Natural killer cell (primary cell): ENCODE data around the gene RPUSD4. TPM values are rescaled to one million over a fixed set of nuclear protein-coding genes. Genes with fewer than 3 reads are reported as not detected.

Experiments used
- ATAC-seq, 3 donors: fragments of 150-1000 bp in 2 of 3; fragments of 200-7000 bp in 1 of 3; cut with Tn5 transposase; 1 replicate in 1 of 3; 2 replicates in 2 of 3; pipeline ENCODE4 v1.10.0; 2021; ENCODE audit warnings: mild to moderate bottlenecking in 2 of 3, moderate library complexity in 2 of 3
- DNase-seq, 2 donors: peaks; one replicate each; pipeline versions ENCODE4 v3.0.0 to v3.0.0-alpha.2; 2013 to 2021; ENCODE audit warnings: mixed read lengths in 1 of 2
- H3K27ac ChIP-seq: one replicate; pipeline ENCODE4 v1.5.1; 2013; ENCODE audit warnings: mild to moderate bottlenecking, low read length
- H3K27me3 ChIP-seq: one replicate; pipeline ENCODE4 v1.6.1; 2013; ENCODE audit warnings: low read length; ENCODE audit not compliant: control insufficient read depth, insufficient read depth
- H3K36me3 ChIP-seq: one replicate; pipeline ENCODE4 v1.6.1; 2013; ENCODE audit warnings: low read length; ENCODE audit not compliant: control insufficient read depth, insufficient read depth
- H3K4me1 ChIP-seq: one replicate; pipeline ENCODE4 v1.6.1; 2013; ENCODE audit warnings: low read length; ENCODE audit not compliant: control insufficient read depth, insufficient read depth
- H3K4me3 ChIP-seq: one replicate; pipeline ENCODE4 v1.5.1; 2013; ENCODE audit warnings: low read length
- H3K9me3 ChIP-seq: one replicate; pipeline ENCODE4 v1.6.1; 2013; ENCODE audit warnings: low read length; ENCODE audit not compliant: control insufficient read depth, insufficient read depth
- H3K27ac Mint-ChIP-seq, 2 donors: one replicate each; pipeline ENCODE4 v1.8.0; 2022; ENCODE audit warnings: mild to moderate bottlenecking in 2 of 2, mixed read lengths in 2 of 2, moderate library complexity in 1 of 2
- H3K27me3 Mint-ChIP-seq, 2 donors: one replicate each; pipeline ENCODE4 v1.8.0; 2022; ENCODE audit warnings: low read depth in 2 of 2, mixed read lengths in 2 of 2
- H3K36me3 Mint-ChIP-seq: one replicate; pipeline ENCODE4 v1.8.0; 2022; ENCODE audit warnings: mixed read lengths
- H3K4me1 Mint-ChIP-seq, 2 donors: one replicate each; pipeline ENCODE4 v1.8.0; 2022; ENCODE audit warnings: mixed read lengths in 2 of 2
- H3K4me3 Mint-ChIP-seq: one replicate; pipeline ENCODE4 v1.8.0; 2022; ENCODE audit warnings: mild to moderate bottlenecking, moderate library complexity, mixed read lengths
- H3K9me3 Mint-ChIP-seq, 2 donors: one replicate each; pipeline ENCODE4 v1.8.0; 2022; ENCODE audit warnings: mixed read lengths in 2 of 2
- CTCF ChIP-seq: fragments of 200-600 bp; IDR thresholded peaks from one replicate; pipeline ENCODE4 v1.8.0; 2022; ENCODE audit warnings: antibody characterized with exemption
- WGBS: methylation state at CpG from one replicate; pipeline ENCODE4 v1.1.7; 2013; ENCODE audit warnings: missing lambda C conversion rate; ENCODE audit not compliant: insufficient coverage; 5-methylcytosine and 5-hydroxymethylcytosine counted together
- intact Hi-C: fragments of 100-400 bp; cut with micrococcal nuclease; formaldehyde crosslinking; loops from one replicate; pipeline ENCODE4 v1.14.2; 2022
- total RNA-seq, 4 donors: library from RNA; stranded (reverse); fragments of 120-200 nt in 1 of 4; gene quantifications; one replicate each; pipeline versions ENCODE4 v1.2.3 to v1.2.4, GENCODE V29; 2013 to 2022

RPUSD4 gene
- total RNA-seq, 3 donors from 2014 or later (not counting 1 experiment from before 2014, with no cell fraction given), result 27.1 to 41.7 (median 38.9) TPM

DNA sequence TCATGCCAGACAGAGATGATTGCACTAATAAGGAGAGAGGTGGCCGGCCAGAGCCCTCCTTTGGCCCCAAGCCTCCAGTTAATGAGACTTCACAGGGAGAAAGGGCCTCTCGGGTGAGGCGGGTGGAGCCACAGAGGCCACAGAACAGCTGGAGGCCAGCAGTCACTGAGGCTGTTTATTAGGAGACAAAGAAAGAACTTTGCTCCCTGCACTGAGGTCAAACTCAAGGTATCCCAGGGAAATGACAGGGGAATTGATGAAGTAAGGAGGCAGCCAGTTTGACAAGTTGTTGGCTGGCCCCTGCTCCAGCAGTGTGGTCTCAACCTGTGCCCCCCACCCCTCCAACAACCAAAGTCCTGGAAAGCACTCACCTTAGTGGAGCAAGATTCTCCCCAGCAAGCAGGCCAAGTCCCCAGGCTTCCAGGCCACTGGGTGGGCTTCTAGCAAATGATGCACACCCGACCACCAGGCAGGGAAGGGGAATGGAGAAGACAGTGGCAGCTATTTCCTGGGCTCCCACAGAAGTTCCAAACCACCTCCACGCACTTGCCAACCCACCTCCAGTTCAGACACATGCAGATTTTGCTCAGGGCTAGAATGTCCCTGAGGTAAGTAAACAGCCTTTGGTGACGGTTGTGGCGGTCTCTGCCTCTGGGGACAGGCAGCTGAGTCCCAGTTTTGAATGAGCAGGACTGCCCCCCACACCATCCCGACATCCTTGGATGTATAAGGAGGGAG lies 53.2 kb downstream of the RPUSD4 start:
- DNase-seq (no peak), ATAC-seq (no peak)
- Mint-ChIP-seq H3K27ac (no peak overlapping the region), H3K36me3 (no peaks in the 10 kb centered on the region), H3K27me3 (peaks cover 0 to 3% of the 10 kb centered on the region in 2 donors), H3K4me3 (no peak overlapping the region), H3K4me1 (no peaks in the 10 kb centered on the region), H3K9me3 (no peaks in the 10 kb centered on the region)
- Histone ChIP-seq H3K27ac (no peak overlapping the region), H3K36me3 (no peaks in the 10 kb centered on the region), H3K27me3 (no peaks in the 10 kb centered on the region), H3K4me1 (no peaks in the 10 kb centered on the region), H3K4me3 (no peak overlapping the region), H3K9me3 (no peaks in the 10 kb centered on the region)
- WGBS, result 82% methylated on average over 8 of the region's 8 CpGs
- TF ChIP-seq CTCF, result no peak
- intact Hi-C loops, result no loop called here

- Mint-ChIP-seq H3K27me3 (peaks cover under 1 to 3% of the 10 kb centered on the region in 2 donors), H3K4me3 (no peak overlapping the region), H3K36me3 (no peaks in the 10 kb centered on the region), H3K27ac (no peak overlapping the region), H3K4me1 (no peaks in the 10 kb centered on the region), H3K9me3 (no peaks in the 10 kb centered on the region)
- DNase-seq (no peak), ATAC-seq (no peak)
- Histone ChIP-seq H3K4me3 (no peak overlapping the region), H3K9me3 (no peaks in the 10 kb centered on the region), H3K27ac (no peak overlapping the region), H3K36me3 (no peaks in the 10 kb centered on the region), H3K27me3 (no peaks in the 10 kb centered on the region), H3K4me1 (no peaks in the 10 kb centered on the region)
- intact Hi-C loops, result no loop called here
- TF ChIP-seq CTCF, result no peak
- WGBS, result 72% methylated on average over 7 of the region's 7 CpGs
Observed at GRCh38 chr11:126157326-126158030, 54.0 kb downstream of the RPUSD4 start.

DNA sequence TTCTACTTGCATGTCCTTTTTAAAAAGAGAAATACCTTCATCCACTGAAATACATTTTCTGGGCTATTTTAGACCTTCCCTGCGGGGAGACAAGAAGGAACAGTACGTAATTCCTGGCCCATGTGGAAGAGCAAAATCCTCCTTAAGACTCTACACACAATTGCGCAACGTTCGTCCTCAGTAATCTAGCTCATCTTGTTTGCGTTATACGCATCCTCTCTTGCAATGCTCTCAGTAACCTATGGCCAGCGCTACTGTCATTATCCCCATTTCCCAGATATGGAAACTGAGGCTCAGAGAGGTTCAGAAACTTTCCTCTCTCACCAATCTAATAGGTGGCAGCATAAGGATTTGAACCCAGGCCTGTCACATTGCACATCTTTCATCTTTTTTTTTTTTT lies 54.6 kb downstream of the RPUSD4 start:
- no peak for ATAC-seq
- no peaks in the 10 kb centered on the region for H3K9me3 ChIP-seq
- intact Hi-C loops, result no loop called here
- H3K4me3 Mint-ChIP-seq, result no peak overlapping the region
- DNase-seq, result no peak
- H3K27ac ChIP-seq, result no peak overlapping the region
- H3K4me1 Mint-ChIP-seq, result no peaks in the 10 kb centered on the region
- peaks cover 4 to 5% of the 10 kb centered on the region in 2 donors for H3K9me3 Mint-ChIP-seq
- no peaks in the 10 kb centered on the region for H3K4me1 ChIP-seq
- no peak for TF ChIP-seq CTCF
- no peaks in the 10 kb centered on the region for H3K27me3 ChIP-seq
- WGBS, result 82% methylated on average over 8 of the region's 8 CpGs
- H3K36me3 ChIP-seq, result no peaks in the 10 kb centered on the region
- H3K36me3 Mint-ChIP-seq, result no peaks in the 10 kb centered on the region
- no peak overlapping the region for H3K4me3 ChIP-seq
- peaks cover 7% of the 10 kb centered on the region in 2 donors for H3K27me3 Mint-ChIP-seq
- no peak overlapping the region for H3K27ac Mint-ChIP-seq
